Left colon (tissue), 2 donors: ENCODE measurements around the gene TMEM89. TPM values are rescaled to one million over a fixed set of nuclear protein-coding genes. Genes with fewer than 3 reads are reported as not detected.
A peak's percentile ranks its signal among the peaks of the same experiment; 100 is the strongest.

Source experiments
- ATAC-seq: fragments of 200-7000 bp; cut with Tn5 transposase; one replicate; pipeline ENCODE4 v1.9.1; 2020; ENCODE audit warnings: mild to moderate bottlenecking, moderate library complexity
- DNase-seq, 2 donors: peaks; one replicate each; pipeline ENCODE4 v3.0.0-alpha.2; 2020
- intact Hi-C, 2 donors: fragments of 100-400 bp; cut with DNase I in 1 of 2; cut with micrococcal nuclease in 1 of 2; formaldehyde crosslinking; loops; one replicate each; pipeline versions ENCODE4 v1.11.2 to v1.14.0; 2022; cut with DNase I, micrococcal nuclease
- total RNA-seq, 2 donors: library from RNA; stranded (reverse); fragmentation: NEBNext Ultra II Directional; extraction: Animal tissue kit (Norgen Biotek cat#: 25700); gene quantifications; one replicate each; pipeline ENCODE4 v1.2.1, GENCODE V29; 2021
- donor health status: DM: no; HTN: no; CAD: no.
- donor health status: DM: yes; HTN: yes; CAD: no.

The TMEM89 gene
- total RNA-seq, 2 donors from 2014 or later: 0.84 to 2.2 TPM

GRCh38 chr3:48623851-48624547, 2.4 kb upstream of the TMEM89 start:
- intact Hi-C loops: no loop called here
- peak; percentile 37 to 47 for DNase-seq
- ATAC-seq: peak; percentile 76

GRCh38 chr3:48619541-48620524, 1.7 kb downstream of the TMEM89 start:
- DNase-seq: no peak
- ATAC-seq: peak; percentile 5
- intact Hi-C loops: no loop called here

- ATAC-seq: no peak
- intact Hi-C loops: no loop called here
- DNase-seq: no peak
These were observed 4.0 kb downstream of the TMEM89 start for GRCh38 chr3:48617559-48617958.

- intact Hi-C loops: no loop called here
- DNase-seq (no peak), ATAC-seq (no peak)
These were observed 7.5 kb downstream of the TMEM89 start for GRCh38 chr3:48614044-48614443.

GRCh38 chr3:48612309-48612708, 9.3 kb downstream of the TMEM89 start:
- intact Hi-C loops: no loop called here
- no peak for ATAC-seq
- no peak for DNase-seq

- DNase-seq (peak; percentile 87 to 94), ATAC-seq (peak; percentile 98)
- intact Hi-C loops: no loop called here
These were observed 12.2 kb downstream of the TMEM89 start, which contains the start of gene UQCRC1 for GRCh38 chr3:48609088-48610005. UQCRC1 (minus strand) TSS chr3:48609646; CDS start chr3:48609620, 26 bp downstream.

- intact Hi-C loops: no loop called here
- no peak for ATAC-seq
- no peak for DNase-seq
These were observed 14.1 kb downstream of the TMEM89 start for GRCh38 chr3:48607519-48607918.

- intact Hi-C loops: no loop called here
- ATAC-seq (no peak), DNase-seq (no peak)
These were observed 20.0 kb downstream of the TMEM89 start for GRCh38 chr3:48601622-48601994.

GRCh38 chr3:48600711-48601621, 20.6 kb downstream of the TMEM89 start:
- ATAC-seq (no peak), DNase-seq (no peak)
- intact Hi-C loops: no loop called here

GRCh38 chr3:48599509-48600285, 21.9 kb downstream of the TMEM89 start:
- no peak for ATAC-seq
- no peak for DNase-seq
- intact Hi-C loops: no loop called here

- ATAC-seq (peak; percentile 23), DNase-seq (no peak)
- intact Hi-C loops: no loop called here
These were observed 22.5 kb downstream of the TMEM89 start for GRCh38 chr3:48599077-48599501.

GRCh38 chr3:48598323-48599076, 23.1 kb downstream of the TMEM89 start:
- intact Hi-C loops: no loop called here
- peak in 1 of 2 donors; percentile 41 for DNase-seq
- ATAC-seq: peak; percentile 3

- intact Hi-C loops: no loop called here
- DNase-seq (no peak), ATAC-seq (peak; percentile 9)
These were observed 24.2 kb downstream of the TMEM89 start for GRCh38 chr3:48597408-48597800.

- peak; percentile 19 for ATAC-seq
- intact Hi-C loops: no loop called here
- DNase-seq: no peak
These were observed 24.7 kb downstream of the TMEM89 start for GRCh38 chr3:48596676-48597407.

- ATAC-seq: peak; percentile 13
- intact Hi-C loops: no loop called here
These were observed 25.4 kb downstream of the TMEM89 start for GRCh38 chr3:48596157-48596556.

More at GRCh38 chr3:48596157-48596556, 25.4 kb downstream of the TMEM89 start:
- no peak for DNase-seq
